NCI-H2196 treated with DMSO at 0.1 percent for 48 hours (cell line): ENCODE data around the gene PTGS1.

Experiments used
- DNase-seq: peaks from one replicate; lab custom pipeline; 2025; ENCODE audit not compliant: unreplicated experiment; lab: John Stamatoyannopoulos, UW

PTGS1 gene

GRCh38 chr9:122372856-122373845 is 2.3 kb downstream of the PTGS1 start:
- DNase-seq: peak; percentile 23

GRCh38 chr9:122374885-122375420 is 4.1 kb downstream of the PTGS1 start:
- peak; percentile 44 for DNase-seq

GRCh38 chr9:122376796-122377195 is 6.0 kb downstream of the PTGS1 start:
- DNase-seq: no peak

- DNase-seq: no peak
Measured at GRCh38 chr9:122377241-122378164, 6.7 kb downstream of the PTGS1 start.

GRCh38 chr9:122378236-122378635 is 7.4 kb downstream of the PTGS1 start:
- no peak for DNase-seq

GRCh38 chr9:122379340-122379739 is 8.5 kb downstream of the PTGS1 start:
- DNase-seq: no peak

GRCh38 chr9:122380293-122380692 is 9.5 kb downstream of the PTGS1 start:
- no peak for DNase-seq

GRCh38 chr9:122381206-122381950 is 10.6 kb downstream of the PTGS1 start:
- DNase-seq: no peak

- no peak for DNase-seq
Measured at GRCh38 chr9:122382901-122383850, 12.4 kb downstream of the PTGS1 start.

- DNase-seq: no peak
Measured at GRCh38 chr9:122383992-122384461, 13.2 kb downstream of the PTGS1 start.

GRCh38 chr9:122386311-122386872 is 15.6 kb downstream of the PTGS1 start:
- no peak for DNase-seq

GRCh38 chr9:122387536-122387935 is 16.7 kb downstream of the PTGS1 start:
- DNase-seq: no peak

GRCh38 chr9:122389195-122389594 is 18.4 kb downstream of the PTGS1 start:
- no peak for DNase-seq

- DNase-seq: peak; percentile 73
Measured at GRCh38 chr9:122389799-122390481, 19.1 kb downstream of the PTGS1 start.

GRCh38 chr9:122392284-122392683 is 21.5 kb downstream of the PTGS1 start:
- DNase-seq: no peak

- no peak for DNase-seq
Measured at GRCh38 chr9:122392714-122393113, 21.9 kb downstream of the PTGS1 start.

- no peak for DNase-seq
Measured at GRCh38 chr9:122393284-122393983, 22.6 kb downstream of the PTGS1 start.
